ENCODE results near the gene PHF21B. TPM values are rescaled to one million over a fixed set of nuclear protein-coding genes. Genes with fewer than 3 reads are reported as not detected.
"Not testable (repeated sequence)": the region's sequence is repeated elsewhere in the genome, so short reads cannot be mapped to it uniquely, and the experiment has no call there.

PHF21B gene
- total RNA-seq, 1 donor from 2014 or later: 0.21 TPM

- no peaks in the 10 kb centered on the region for H3K27me3 Mint-ChIP-seq (ENCODE audit: insufficient read depth)
- no peaks in the 10 kb centered on the region for H3K36me3 Mint-ChIP-seq (ENCODE audit: low read depth)
- no peak for DNase-seq (ENCODE audit: low spot score)
- intact Hi-C loops (cut with micrococcal nuclease): no loop called here
- H3K4me3 Mint-ChIP-seq: no peak overlapping the region
- no peaks in the 10 kb centered on the region for H3K4me1 Mint-ChIP-seq (ENCODE audit: low read depth)
- H3K9me3 Mint-ChIP-seq: peaks cover 18% of the 10 kb centered on the region
- H3K27ac Mint-ChIP-seq: no peak overlapping the region
Observed at GRCh38 chr22:44906999-44907644, 102.7 kb downstream of the PHF21B start.

GRCh38 chr22:44906248-44906936, 103.4 kb downstream of the PHF21B start:
- no peak overlapping the region for H3K4me3 Mint-ChIP-seq
- no peak overlapping the region for H3K27ac Mint-ChIP-seq
- intact Hi-C loops (cut with micrococcal nuclease): no loop called here
- no peaks in the 10 kb centered on the region for H3K4me1 Mint-ChIP-seq (ENCODE audit: low read depth)
- no peaks in the 10 kb centered on the region for H3K27me3 Mint-ChIP-seq (ENCODE audit: insufficient read depth)
- H3K9me3 Mint-ChIP-seq: peaks cover 25% of the 10 kb centered on the region
- no peak for DNase-seq (ENCODE audit: low spot score)
- H3K36me3 Mint-ChIP-seq (ENCODE audit: low read depth): no peaks in the 10 kb centered on the region

- intact Hi-C loops (cut with micrococcal nuclease); H3K4me3 Mint-ChIP-seq; H3K27me3 Mint-ChIP-seq (ENCODE audit: insufficient read depth); DNase-seq (ENCODE audit: low spot score); H3K4me1 Mint-ChIP-seq (ENCODE audit: low read depth); H3K36me3 Mint-ChIP-seq (ENCODE audit: low read depth); H3K27ac Mint-ChIP-seq: not testable (repeated sequence)
- peaks cover 35% of the 10 kb centered on the region for H3K9me3 Mint-ChIP-seq
Observed at GRCh38 chr22:44904492-44905152, 105.2 kb downstream of the PHF21B start.

- H3K36me3 Mint-ChIP-seq (ENCODE audit: low read depth); intact Hi-C loops (cut with micrococcal nuclease): not testable (repeated sequence)
Observed at GRCh38 chr22:44903164-44903563, 106.6 kb downstream of the PHF21B start.

GRCh38 chr22:44901301-44901700, 108.5 kb downstream of the PHF21B start:
- H3K27ac Mint-ChIP-seq: no peak overlapping the region
- DNase-seq (ENCODE audit: low spot score): no peak
- H3K27me3 Mint-ChIP-seq (ENCODE audit: insufficient read depth): peaks cover 2% of the 10 kb centered on the region
- H3K9me3 Mint-ChIP-seq: peaks cover 37% of the 10 kb centered on the region
- intact Hi-C loops (cut with micrococcal nuclease): no loop called here
- H3K4me1 Mint-ChIP-seq (ENCODE audit: low read depth): no peaks in the 10 kb centered on the region
- no peak overlapping the region for H3K4me3 Mint-ChIP-seq
- no peaks in the 10 kb centered on the region for H3K36me3 Mint-ChIP-seq (ENCODE audit: low read depth)

More at GRCh38 chr22:44903164-44903563, 106.6 kb downstream of the PHF21B start:
- not testable (repeated sequence) for H3K27me3 Mint-ChIP-seq (ENCODE audit: insufficient read depth); H3K4me1 Mint-ChIP-seq (ENCODE audit: low read depth); DNase-seq (ENCODE audit: low spot score); H3K27ac Mint-ChIP-seq; H3K4me3 Mint-ChIP-seq
- peaks cover 37% of the 10 kb centered on the region for H3K9me3 Mint-ChIP-seq

GRCh38 chr22:44898236-44898635, 111.6 kb downstream of the PHF21B start:
- intact Hi-C loops (cut with micrococcal nuclease): no loop called here
- no peaks in the 10 kb centered on the region for H3K4me1 Mint-ChIP-seq (ENCODE audit: low read depth)
- no peaks in the 10 kb centered on the region for H3K36me3 Mint-ChIP-seq (ENCODE audit: low read depth)
- H3K4me3 Mint-ChIP-seq: no peak overlapping the region
- DNase-seq (ENCODE audit: low spot score): no peak
- peaks cover 34% of the 10 kb centered on the region for H3K9me3 Mint-ChIP-seq
- H3K27ac Mint-ChIP-seq: no peak overlapping the region
- peaks cover 2% of the 10 kb centered on the region for H3K27me3 Mint-ChIP-seq (ENCODE audit: insufficient read depth)

- Mint-ChIP-seq H3K4me1 (ENCODE audit: low read depth) (no peaks in the 10 kb centered on the region), H3K27ac (no peak overlapping the region), H3K9me3 (peaks cover 9% of the 10 kb centered on the region), H3K4me3 (no peak overlapping the region), H3K36me3 (ENCODE audit: low read depth) (no peaks in the 10 kb centered on the region), H3K27me3 (ENCODE audit: insufficient read depth) (peaks cover 2% of the 10 kb centered on the region)
- intact Hi-C loops (cut with micrococcal nuclease): no loop called here
- DNase-seq (ENCODE audit: low spot score): no peak
Observed at GRCh38 chr22:44895296-44896055, 114.3 kb downstream of the PHF21B start.

GRCh38 chr22:44894782-44895181, 115.0 kb downstream of the PHF21B start:
- Mint-ChIP-seq H3K9me3 (peaks cover 4% of the 10 kb centered on the region), H3K4me1 (ENCODE audit: low read depth) (no peaks in the 10 kb centered on the region), H3K27ac (no peak overlapping the region), H3K4me3 (no peak overlapping the region), H3K36me3 (ENCODE audit: low read depth) (no peaks in the 10 kb centered on the region), H3K27me3 (ENCODE audit: insufficient read depth) (no peaks in the 10 kb centered on the region)
- no peak for DNase-seq (ENCODE audit: low spot score)
- intact Hi-C loops (cut with micrococcal nuclease): no loop called here

GRCh38 chr22:44894321-44894720, 115.5 kb downstream of the PHF21B start:
- H3K4me3 Mint-ChIP-seq: no peak overlapping the region
- no peaks in the 10 kb centered on the region for H3K27me3 Mint-ChIP-seq (ENCODE audit: insufficient read depth)
- intact Hi-C loops (cut with micrococcal nuclease): no loop called here
- H3K36me3 Mint-ChIP-seq (ENCODE audit: low read depth): no peaks in the 10 kb centered on the region
- no peaks in the 10 kb centered on the region for H3K4me1 Mint-ChIP-seq (ENCODE audit: low read depth)
- no peak for DNase-seq (ENCODE audit: low spot score)
- no peak overlapping the region for H3K27ac Mint-ChIP-seq
- H3K9me3 Mint-ChIP-seq: no peaks in the 10 kb centered on the region

GRCh38 chr22:44893731-44894080, 116.1 kb downstream of the PHF21B start:
- H3K36me3 Mint-ChIP-seq (ENCODE audit: low read depth): no peaks in the 10 kb centered on the region
- no peaks in the 10 kb centered on the region for H3K9me3 Mint-ChIP-seq
- no peak overlapping the region for H3K4me3 Mint-ChIP-seq
- H3K27me3 Mint-ChIP-seq (ENCODE audit: insufficient read depth): no peaks in the 10 kb centered on the region
- intact Hi-C loops (cut with micrococcal nuclease): no loop called here
- H3K27ac Mint-ChIP-seq: no peak overlapping the region
- no peaks in the 10 kb centered on the region for H3K4me1 Mint-ChIP-seq (ENCODE audit: low read depth)
- DNase-seq (ENCODE audit: low spot score): no peak

- DNase-seq (ENCODE audit: low spot score): no peak
- Mint-ChIP-seq H3K27me3 (ENCODE audit: insufficient read depth) (no peaks in the 10 kb centered on the region), H3K27ac (no peak overlapping the region), H3K36me3 (ENCODE audit: low read depth) (no peaks in the 10 kb centered on the region), H3K4me3 (no peak overlapping the region), H3K9me3 (no peaks in the 10 kb centered on the region), H3K4me1 (ENCODE audit: low read depth) (no peaks in the 10 kb centered on the region)
- intact Hi-C loops (cut with micrococcal nuclease): no loop called here
Observed at GRCh38 chr22:44892803-44893730, 116.7 kb downstream of the PHF21B start.

GRCh38 chr22:44892243-44892642, 117.6 kb downstream of the PHF21B start:
- Mint-ChIP-seq H3K36me3 (ENCODE audit: low read depth) (no peaks in the 10 kb centered on the region), H3K4me3 (no peak overlapping the region), H3K27ac (no peak overlapping the region), H3K27me3 (ENCODE audit: insufficient read depth) (no peaks in the 10 kb centered on the region), H3K4me1 (ENCODE audit: low read depth) (no peaks in the 10 kb centered on the region), H3K9me3 (no peaks in the 10 kb centered on the region)
- DNase-seq (ENCODE audit: low spot score): no peak
- intact Hi-C loops (cut with micrococcal nuclease): no loop called here

Measured in activated T-helper 1 cell treated with anti-CD3 and anti-CD28 coated beads, Interleukin-12 subunit alpha, Interleukin-12 subunit beta, Interleukin-2, Interleukin-4 antibody, amounts not matched to agents 30 ng/mL and 10 ng/mL and 1 ng/mL, durations not matched to agents 14 hours and 24 hours and 36 hours (primary cell).